ENCODE measurements around the gene TTC27. TPM values are rescaled to one million over a fixed set of nuclear protein-coding genes. Genes with fewer than 3 reads are reported as not detected.

TTC27 gene
- total RNA-seq, 1 experiment from 2014 or later: 25.1 TPM

DNA sequence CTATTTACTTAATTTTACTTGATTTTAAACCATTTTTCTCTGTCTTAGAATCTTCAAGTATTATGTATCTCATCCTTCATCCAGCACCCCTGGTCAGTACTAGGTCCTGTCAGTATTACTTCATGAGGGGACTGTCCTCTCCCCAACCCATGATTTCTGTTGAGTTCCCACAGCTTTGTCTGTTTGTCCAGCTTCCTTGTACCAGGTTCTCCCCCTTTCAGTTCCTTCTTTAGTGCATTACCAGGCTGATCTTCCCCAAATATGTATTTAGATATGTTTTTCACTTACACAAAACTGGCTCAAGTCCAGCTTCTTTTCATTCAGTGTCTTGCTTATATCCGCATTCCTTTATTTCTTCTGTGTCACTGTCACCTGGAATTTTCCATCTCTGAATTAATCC is 13.8 kb upstream of the TTC27 start (continued):
- TF ChIP-seq, protein P1, sequence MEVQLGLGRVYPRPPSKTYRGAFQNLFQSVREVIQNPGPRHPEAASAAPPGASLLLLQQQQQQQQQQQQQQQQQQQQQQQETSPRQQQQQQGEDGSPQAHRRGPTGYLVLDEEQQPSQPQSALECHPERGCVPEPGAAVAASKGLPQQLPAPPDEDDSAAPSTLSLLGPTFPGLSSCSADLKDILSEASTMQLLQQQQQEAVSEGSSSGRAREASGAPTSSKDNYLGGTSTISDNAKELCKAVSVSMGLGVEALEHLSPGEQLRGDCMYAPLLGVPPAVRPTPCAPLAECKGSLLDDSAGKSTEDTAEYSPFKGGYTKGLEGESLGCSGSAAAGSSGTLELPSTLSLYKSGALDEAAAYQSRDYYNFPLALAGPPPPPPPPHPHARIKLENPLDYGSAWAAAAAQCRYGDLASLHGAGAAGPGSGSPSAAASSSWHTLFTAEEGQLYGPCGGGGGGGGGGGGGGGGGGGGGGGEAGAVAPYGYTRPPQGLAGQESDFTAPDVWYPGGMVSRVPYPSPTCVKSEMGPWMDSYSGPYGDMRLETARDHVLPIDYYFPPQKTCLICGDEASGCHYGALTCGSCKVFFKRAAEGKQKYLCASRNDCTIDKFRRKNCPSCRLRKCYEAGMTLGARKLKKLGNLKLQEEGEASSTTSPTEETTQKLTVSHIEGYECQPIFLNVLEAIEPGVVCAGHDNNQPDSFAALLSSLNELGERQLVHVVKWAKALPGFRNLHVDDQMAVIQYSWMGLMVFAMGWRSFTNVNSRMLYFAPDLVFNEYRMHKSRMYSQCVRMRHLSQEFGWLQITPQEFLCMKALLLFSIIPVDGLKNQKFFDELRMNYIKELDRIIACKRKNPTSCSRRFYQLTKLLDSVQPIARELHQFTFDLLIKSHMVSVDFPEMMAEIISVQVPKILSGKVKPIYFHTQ (CRISPR knock-in tag; IDR thresholded peaks at IDR 0.05): no peak
- TF ChIP-seq JAZF1 (CRISPR knock-in tag; IDR thresholded peaks at IDR 0.05): no peak
- TF ChIP-seq RELA (CRISPR knock-in tag; IDR thresholded peaks at IDR 0.05; ENCODE audit: borderline replicate concordance): no peak
- TF ChIP-seq, protein P2, sequence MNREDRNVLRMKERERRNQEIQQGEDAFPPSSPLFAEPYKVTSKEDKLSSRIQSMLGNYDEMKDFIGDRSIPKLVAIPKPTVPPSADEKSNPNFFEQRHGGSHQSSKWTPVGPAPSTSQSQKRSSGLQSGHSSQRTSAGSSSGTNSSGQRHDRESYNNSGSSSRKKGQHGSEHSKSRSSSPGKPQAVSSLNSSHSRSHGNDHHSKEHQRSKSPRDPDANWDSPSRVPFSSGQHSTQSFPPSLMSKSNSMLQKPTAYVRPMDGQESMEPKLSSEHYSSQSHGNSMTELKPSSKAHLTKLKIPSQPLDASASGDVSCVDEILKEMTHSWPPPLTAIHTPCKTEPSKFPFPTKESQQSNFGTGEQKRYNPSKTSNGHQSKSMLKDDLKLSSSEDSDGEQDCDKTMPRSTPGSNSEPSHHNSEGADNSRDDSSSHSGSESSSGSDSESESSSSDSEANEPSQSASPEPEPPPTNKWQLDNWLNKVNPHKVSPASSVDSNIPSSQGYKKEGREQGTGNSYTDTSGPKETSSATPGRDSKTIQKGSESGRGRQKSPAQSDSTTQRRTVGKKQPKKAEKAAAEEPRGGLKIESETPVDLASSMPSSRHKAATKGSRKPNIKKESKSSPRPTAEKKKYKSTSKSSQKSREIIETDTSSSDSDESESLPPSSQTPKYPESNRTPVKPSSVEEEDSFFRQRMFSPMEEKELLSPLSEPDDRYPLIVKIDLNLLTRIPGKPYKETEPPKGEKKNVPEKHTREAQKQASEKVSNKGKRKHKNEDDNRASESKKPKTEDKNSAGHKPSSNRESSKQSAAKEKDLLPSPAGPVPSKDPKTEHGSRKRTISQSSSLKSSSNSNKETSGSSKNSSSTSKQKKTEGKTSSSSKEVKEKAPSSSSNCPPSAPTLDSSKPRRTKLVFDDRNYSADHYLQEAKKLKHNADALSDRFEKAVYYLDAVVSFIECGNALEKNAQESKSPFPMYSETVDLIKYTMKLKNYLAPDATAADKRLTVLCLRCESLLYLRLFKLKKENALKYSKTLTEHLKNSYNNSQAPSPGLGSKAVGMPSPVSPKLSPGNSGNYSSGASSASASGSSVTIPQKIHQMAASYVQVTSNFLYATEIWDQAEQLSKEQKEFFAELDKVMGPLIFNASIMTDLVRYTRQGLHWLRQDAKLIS (CRISPR knock-in tag; IDR thresholded peaks at IDR 0.05; ENCODE audit: borderline replicate concordance): no peak
- TF ChIP-seq, protein P3, sequence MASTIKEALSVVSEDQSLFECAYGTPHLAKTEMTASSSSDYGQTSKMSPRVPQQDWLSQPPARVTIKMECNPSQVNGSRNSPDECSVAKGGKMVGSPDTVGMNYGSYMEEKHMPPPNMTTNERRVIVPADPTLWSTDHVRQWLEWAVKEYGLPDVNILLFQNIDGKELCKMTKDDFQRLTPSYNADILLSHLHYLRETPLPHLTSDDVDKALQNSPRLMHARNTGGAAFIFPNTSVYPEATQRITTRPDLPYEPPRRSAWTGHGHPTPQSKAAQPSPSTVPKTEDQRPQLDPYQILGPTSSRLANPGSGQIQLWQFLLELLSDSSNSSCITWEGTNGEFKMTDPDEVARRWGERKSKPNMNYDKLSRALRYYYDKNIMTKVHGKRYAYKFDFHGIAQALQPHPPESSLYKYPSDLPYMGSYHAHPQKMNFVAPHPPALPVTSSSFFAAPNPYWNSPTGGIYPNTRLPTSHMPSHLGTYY (CRISPR knock-in tag; IDR thresholded peaks at IDR 0.05): no peak
- no peak for TF ChIP-seq TCF7 (CRISPR knock-in tag; IDR thresholded peaks at IDR 0.05; ENCODE audit: low read depth)
- TF ChIP-seq, protein P4, sequence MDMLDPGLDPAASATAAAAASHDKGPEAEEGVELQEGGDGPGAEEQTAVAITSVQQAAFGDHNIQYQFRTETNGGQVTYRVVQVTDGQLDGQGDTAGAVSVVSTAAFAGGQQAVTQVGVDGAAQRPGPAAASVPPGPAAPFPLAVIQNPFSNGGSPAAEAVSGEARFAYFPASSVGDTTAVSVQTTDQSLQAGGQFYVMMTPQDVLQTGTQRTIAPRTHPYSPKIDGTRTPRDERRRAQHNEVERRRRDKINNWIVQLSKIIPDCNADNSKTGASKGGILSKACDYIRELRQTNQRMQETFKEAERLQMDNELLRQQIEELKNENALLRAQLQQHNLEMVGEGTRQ (CRISPR knock-in tag; IDR thresholded peaks at IDR 0.05): no peak

DNA sequence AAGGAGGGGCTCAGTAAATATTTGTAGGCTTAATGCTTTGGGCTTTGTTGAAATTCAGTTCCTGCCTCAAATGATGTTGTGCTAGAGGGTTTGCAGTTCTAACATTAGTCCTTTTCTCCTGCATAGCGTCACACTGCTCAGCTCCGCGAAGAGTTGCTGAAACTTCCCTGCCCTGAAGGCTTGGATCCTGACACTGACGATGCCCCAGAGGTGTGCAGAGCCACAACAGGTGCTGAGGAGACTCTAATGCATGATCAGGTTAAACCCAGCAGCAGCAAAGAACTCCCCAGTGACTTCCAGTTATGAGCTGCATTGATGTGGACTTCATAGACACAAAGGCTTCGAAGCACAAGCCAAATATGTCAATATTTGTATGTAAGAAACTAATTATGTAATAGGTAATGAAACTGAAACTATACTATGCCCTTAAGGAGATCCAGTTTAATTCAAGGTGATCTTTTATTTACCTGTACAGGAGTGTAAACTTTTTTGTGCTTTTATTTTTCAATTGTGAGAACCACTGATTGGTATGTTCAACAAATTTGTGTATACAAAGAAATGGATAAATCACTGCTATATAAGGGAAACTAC is 10.2 kb upstream of the TTC27 start:
- Mint-ChIP-seq H3K9me3 (no peaks in the 10 kb centered on the region), H3K4me1 (no peaks in the 10 kb centered on the region), H3K36me3 (peaks cover 21% of the 10 kb centered on the region), H3K27ac (no peak overlapping the region), H3K4me3 (no peak overlapping the region), H3K27me3 (ENCODE audit: low read depth) (no peaks in the 10 kb centered on the region)
- CTCF ChIA-PET: no interaction called here
- DNase-seq (ENCODE audit: low spot score): no peak
- POLR2A ChIA-PET: no interaction called here
- ATAC-seq: no peak
- TF ChIP-seq, protein P5, sequence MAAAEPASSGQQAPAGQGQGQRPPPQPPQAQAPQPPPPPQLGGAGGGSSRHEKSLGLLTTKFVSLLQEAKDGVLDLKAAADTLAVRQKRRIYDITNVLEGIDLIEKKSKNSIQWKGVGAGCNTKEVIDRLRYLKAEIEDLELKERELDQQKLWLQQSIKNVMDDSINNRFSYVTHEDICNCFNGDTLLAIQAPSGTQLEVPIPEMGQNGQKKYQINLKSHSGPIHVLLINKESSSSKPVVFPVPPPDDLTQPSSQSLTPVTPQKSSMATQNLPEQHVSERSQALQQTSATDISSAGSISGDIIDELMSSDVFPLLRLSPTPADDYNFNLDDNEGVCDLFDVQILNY (CRISPR knock-in tag; IDR thresholded peaks at IDR 0.05): no peak
- TF ChIP-seq, protein P6, sequence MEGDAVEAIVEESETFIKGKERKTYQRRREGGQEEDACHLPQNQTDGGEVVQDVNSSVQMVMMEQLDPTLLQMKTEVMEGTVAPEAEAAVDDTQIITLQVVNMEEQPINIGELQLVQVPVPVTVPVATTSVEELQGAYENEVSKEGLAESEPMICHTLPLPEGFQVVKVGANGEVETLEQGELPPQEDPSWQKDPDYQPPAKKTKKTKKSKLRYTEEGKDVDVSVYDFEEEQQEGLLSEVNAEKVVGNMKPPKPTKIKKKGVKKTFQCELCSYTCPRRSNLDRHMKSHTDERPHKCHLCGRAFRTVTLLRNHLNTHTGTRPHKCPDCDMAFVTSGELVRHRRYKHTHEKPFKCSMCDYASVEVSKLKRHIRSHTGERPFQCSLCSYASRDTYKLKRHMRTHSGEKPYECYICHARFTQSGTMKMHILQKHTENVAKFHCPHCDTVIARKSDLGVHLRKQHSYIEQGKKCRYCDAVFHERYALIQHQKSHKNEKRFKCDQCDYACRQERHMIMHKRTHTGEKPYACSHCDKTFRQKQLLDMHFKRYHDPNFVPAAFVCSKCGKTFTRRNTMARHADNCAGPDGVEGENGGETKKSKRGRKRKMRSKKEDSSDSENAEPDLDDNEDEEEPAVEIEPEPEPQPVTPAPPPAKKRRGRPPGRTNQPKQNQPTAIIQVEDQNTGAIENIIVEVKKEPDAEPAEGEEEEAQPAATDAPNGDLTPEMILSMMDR (IDR thresholded peaks at IDR 0.05): no peak
- TF ChIP-seq JUN (CRISPR knock-in tag; IDR thresholded peaks at IDR 0.05): no peak
- TF ChIP-seq, protein P7, sequence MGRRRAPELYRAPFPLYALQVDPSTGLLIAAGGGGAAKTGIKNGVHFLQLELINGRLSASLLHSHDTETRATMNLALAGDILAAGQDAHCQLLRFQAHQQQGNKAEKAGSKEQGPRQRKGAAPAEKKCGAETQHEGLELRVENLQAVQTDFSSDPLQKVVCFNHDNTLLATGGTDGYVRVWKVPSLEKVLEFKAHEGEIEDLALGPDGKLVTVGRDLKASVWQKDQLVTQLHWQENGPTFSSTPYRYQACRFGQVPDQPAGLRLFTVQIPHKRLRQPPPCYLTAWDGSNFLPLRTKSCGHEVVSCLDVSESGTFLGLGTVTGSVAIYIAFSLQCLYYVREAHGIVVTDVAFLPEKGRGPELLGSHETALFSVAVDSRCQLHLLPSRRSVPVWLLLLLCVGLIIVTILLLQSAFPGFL (CRISPR knock-in tag; IDR thresholded peaks at IDR 0.05; ENCODE audit: borderline replicate concordance): no peak
- TF ChIP-seq, protein P8, sequence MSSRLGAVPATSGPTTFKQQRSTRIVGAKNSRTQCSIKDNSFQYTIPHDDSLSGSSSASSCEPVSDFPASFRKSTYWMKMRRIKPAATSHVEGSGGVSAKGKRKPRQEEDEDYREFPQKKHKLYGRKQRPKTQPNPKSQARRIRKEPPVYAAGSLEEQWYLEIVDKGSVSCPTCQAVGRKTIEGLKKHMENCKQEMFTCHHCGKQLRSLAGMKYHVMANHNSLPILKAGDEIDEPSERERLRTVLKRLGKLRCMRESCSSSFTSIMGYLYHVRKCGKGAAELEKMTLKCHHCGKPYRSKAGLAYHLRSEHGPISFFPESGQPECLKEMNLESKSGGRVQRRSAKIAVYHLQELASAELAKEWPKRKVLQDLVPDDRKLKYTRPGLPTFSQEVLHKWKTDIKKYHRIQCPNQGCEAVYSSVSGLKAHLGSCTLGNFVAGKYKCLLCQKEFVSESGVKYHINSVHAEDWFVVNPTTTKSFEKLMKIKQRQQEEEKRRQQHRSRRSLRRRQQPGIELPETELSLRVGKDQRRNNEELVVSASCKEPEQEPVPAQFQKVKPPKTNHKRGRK (CRISPR knock-in tag; IDR thresholded peaks at IDR 0.05; ENCODE audit: borderline replicate concordance): no peak
- TF ChIP-seq, protein P9, sequence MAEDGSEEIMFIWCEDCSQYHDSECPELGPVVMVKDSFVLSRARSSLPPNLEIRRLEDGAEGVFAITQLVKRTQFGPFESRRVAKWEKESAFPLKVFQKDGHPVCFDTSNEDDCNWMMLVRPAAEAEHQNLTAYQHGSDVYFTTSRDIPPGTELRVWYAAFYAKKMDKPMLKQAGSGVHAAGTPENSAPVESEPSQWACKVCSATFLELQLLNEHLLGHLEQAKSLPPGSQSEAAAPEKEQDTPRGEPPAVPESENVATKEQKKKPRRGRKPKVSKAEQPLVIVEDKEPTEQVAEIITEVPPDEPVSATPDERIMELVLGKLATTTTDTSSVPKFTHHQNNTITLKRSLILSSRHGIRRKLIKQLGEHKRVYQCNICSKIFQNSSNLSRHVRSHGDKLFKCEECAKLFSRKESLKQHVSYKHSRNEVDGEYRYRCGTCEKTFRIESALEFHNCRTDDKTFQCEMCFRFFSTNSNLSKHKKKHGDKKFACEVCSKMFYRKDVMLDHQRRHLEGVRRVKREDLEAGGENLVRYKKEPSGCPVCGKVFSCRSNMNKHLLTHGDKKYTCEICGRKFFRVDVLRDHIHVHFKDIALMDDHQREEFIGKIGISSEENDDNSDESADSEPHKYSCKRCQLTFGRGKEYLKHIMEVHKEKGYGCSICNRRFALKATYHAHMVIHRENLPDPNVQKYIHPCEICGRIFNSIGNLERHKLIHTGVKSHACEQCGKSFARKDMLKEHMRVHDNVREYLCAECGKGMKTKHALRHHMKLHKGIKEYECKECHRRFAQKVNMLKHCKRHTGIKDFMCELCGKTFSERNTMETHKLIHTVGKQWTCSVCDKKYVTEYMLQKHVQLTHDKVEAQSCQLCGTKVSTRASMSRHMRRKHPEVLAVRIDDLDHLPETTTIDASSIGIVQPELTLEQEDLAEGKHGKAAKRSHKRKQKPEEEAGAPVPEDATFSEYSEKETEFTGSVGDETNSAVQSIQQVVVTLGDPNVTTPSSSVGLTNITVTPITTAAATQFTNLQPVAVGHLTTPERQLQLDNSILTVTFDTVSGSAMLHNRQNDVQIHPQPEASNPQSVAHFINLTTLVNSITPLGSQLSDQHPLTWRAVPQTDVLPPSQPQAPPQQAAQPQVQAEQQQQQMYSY (CRISPR knock-in tag; IDR thresholded peaks at IDR 0.05): no peak

All from WTC11 (cell line).